GM23338 (cell line): ENCODE data around the gene BCR. TPM values are rescaled to one million over a fixed set of nuclear protein-coding genes. Genes with fewer than 3 reads are reported as not detected.

ENCODE experiments used
- ATAC-seq: fragments of 200-7000 bp; cut with Tn5 transposase; 3 replicates; pipeline ENCODE4 v1.9.1; 2020
- DNase-seq: peaks from one replicate; pipeline ENCODE4 v3.0.0-alpha.2; 2015; ENCODE audit warnings: low spot score
- H2AFZ ChIP-seq: fragments of 200-600 bp; sonication (generic); 2 replicates; pipeline ENCODE4 v1.8.0; 2016; ENCODE audit warnings: antibody characterized with exemption, mild to moderate bottlenecking, moderate library complexity
- H3F3A ChIP-seq: fragments of 200-600 bp; sonication (generic); replicated peaks from 2 replicates; pipeline ENCODE4 v1.8.0; 2017; ENCODE audit warnings: antibody characterized with exemption, mixed run types, low read depth
- H3K27ac ChIP-seq: fragments of 200-600 bp; sonication (generic); 2 replicates; pipeline ENCODE4 v1.6.1; 2016; ENCODE audit warnings: low read depth
- H3K27me3 ChIP-seq: fragments of 200-600 bp; sonication (generic); 2 replicates; pipeline ENCODE4 v1.8.0; 2016; ENCODE audit warnings: mild to moderate bottlenecking, mixed run types, moderate library complexity; ENCODE audit not compliant: insufficient read depth
- H3K36me3 ChIP-seq: fragments of 200-600 bp; sonication (generic); 2 replicates; pipeline ENCODE4 v1.8.0; 2016; ENCODE audit warnings: mild to moderate bottlenecking; ENCODE audit not compliant: insufficient read depth
- H3K4me1 ChIP-seq: fragments of 200-600 bp; sonication (generic); 2 replicates; pipeline ENCODE4 v1.8.0; 2016; ENCODE audit warnings: mild to moderate bottlenecking, moderate library complexity; ENCODE audit not compliant: insufficient read depth
- H3K4me2 ChIP-seq: fragments of 200-600 bp; sonication (generic); 2 replicates; pipeline ENCODE4 v1.7.1; 2017; ENCODE audit warnings: mixed run types
- H3K4me3 ChIP-seq: fragments of 200-600 bp; sonication (generic); 2 replicates; pipeline ENCODE4 v1.6.1; 2016; ENCODE audit warnings: mixed run types
- H3K79me2 ChIP-seq: fragments of 200-600 bp; sonication (generic); replicated peaks from 2 replicates; pipeline ENCODE4 v1.8.0; 2017; ENCODE audit warnings: mild to moderate bottlenecking; ENCODE audit not compliant: insufficient read depth
- H3K9me2 ChIP-seq: fragments of 200-600 bp; sonication (generic); 2 replicates; pipeline ENCODE4 v1.8.0; 2017; ENCODE audit not compliant: insufficient read depth
- H4K20me1 ChIP-seq: fragments of 200-600 bp; sonication (generic); replicated peaks from 2 replicates; pipeline ENCODE4 v1.8.0; 2017; ENCODE audit warnings: mild to moderate bottlenecking; ENCODE audit not compliant: insufficient read depth
- H3K27ac Mint-ChIP-seq: 2 replicates; pipeline ENCODE4 v1.8.0; 2020; ENCODE audit warnings: inconsistent platforms, mild to moderate bottlenecking, moderate library complexity, mixed read lengths
- H3K27me3 Mint-ChIP-seq: 3 replicates; pipeline ENCODE4 v1.8.0; 2022; ENCODE audit warnings: low read depth, mild to moderate bottlenecking, moderate library complexity, mixed read lengths, inconsistent platforms; ENCODE audit not compliant: insufficient read depth, poor library complexity
- H3K36me3 Mint-ChIP-seq: 3 replicates; pipeline ENCODE4 v1.8.0; 2021; ENCODE audit warnings: low read depth, mild to moderate bottlenecking, inconsistent platforms, moderate library complexity, mixed read lengths
- H3K4me1 Mint-ChIP-seq: 3 replicates; pipeline ENCODE4 v1.8.0; 2020; ENCODE audit warnings: mild to moderate bottlenecking, inconsistent platforms, mixed read lengths
- H3K4me3 Mint-ChIP-seq: 3 replicates; pipeline ENCODE4 v1.8.0; 2021; ENCODE audit warnings: moderate library complexity, mild to moderate bottlenecking, inconsistent platforms, mixed read lengths
- H3K9me3 Mint-ChIP-seq: 3 replicates; pipeline ENCODE4 v1.8.0; 2020; ENCODE audit warnings: moderate library complexity, mild to moderate bottlenecking, inconsistent platforms, mixed read lengths
- CREB1 ChIP-seq: fragments of 250-450 bp; sonication (Bioruptor Pico); IDR thresholded peaks from 2 replicates; pipeline ENCODE4 v1.5.0; 2020; ENCODE audit warnings: low read depth, mild to moderate bottlenecking, moderate library complexity
- EZH2 ChIP-seq: fragments of 200-600 bp; sonication (generic); IDR thresholded peaks from one replicate; pipeline ENCODE4 v1.8.0; 2017; ENCODE audit warnings: antibody characterized with exemption, mild to moderate bottlenecking, low read depth; ENCODE audit not compliant: unreplicated experiment
- EZH2phosphoT487 ChIP-seq: fragments of 200-600 bp; sonication (generic); IDR thresholded peaks from one replicate; pipeline ENCODE4 v1.8.1; 2018; ENCODE audit warnings: antibody characterized with exemption; ENCODE audit not compliant: unreplicated experiment
- JUNB ChIP-seq: IDR thresholded peaks from one replicate; pipeline ENCODE4 v1.6.1; 2016; ENCODE audit warnings: antibody characterized with exemption; ENCODE audit not compliant: unreplicated experiment
- POLR2AphosphoS5 ChIP-seq: IDR thresholded peaks from 2 replicates; pipeline ENCODE4 v1.6.1; 2016; ENCODE audit warnings: antibody characterized with exemption, low read depth
- STAT1 ChIP-seq: IDR thresholded peaks from one replicate; pipeline ENCODE4 v1.6.1; 2016; ENCODE audit warnings: antibody characterized with exemption; ENCODE audit not compliant: unreplicated experiment
- ZNF331 ChIP-seq: fragments of 250-450 bp; sonication (Bioruptor Pico); IDR thresholded peaks from 2 replicates; pipeline ENCODE4 v1.5.0; 2020; ENCODE audit warnings: low read depth, mild to moderate bottlenecking, moderate library complexity
- ZNF462 ChIP-seq: fragments of 250-450 bp; sonication (Bioruptor Pico); IDR thresholded peaks from 2 replicates; pipeline ENCODE4 v1.5.0; 2020; ENCODE audit warnings: mild to moderate bottlenecking, moderate library complexity
- polyA plus RNA-seq: library from polyadenylated mRNA; unstranded; fragments of >200 nt; fragmentation: Nextera tagmentation; extraction: Ambion mirVana; gene quantifications from 2 replicates; pipeline ENCODE4 v1.2.1, GENCODE V29; 2016
- total RNA-seq: library from RNA; depleted of rRNA; stranded (reverse); fragments of >200 nt; shearing (Covaris generic); gene quantifications from 2 replicates; pipeline ENCODE4 v1.2.3, GENCODE V29; 2014
- TF ChIP-seq, protein P1 (sequence below), 2 experiments: fragments of 200-600 bp in 1 of 2; sonication (generic) in 1 of 2; conservative IDR thresholded peaks; 2 replicates each; pipeline versions ENCODE4 v1.5.1 to v1.6.1; 2016 to 2017; ENCODE audit warnings: antibody characterized with exemption in 2 of 2, low read depth in 2 of 2, mild to moderate bottlenecking in 2 of 2, moderate library complexity in 1 of 2

BCR gene
- total and polyA plus RNA-seq, 2 experiments from 2014 or later = 17.7 to 121 TPM

DNA sequence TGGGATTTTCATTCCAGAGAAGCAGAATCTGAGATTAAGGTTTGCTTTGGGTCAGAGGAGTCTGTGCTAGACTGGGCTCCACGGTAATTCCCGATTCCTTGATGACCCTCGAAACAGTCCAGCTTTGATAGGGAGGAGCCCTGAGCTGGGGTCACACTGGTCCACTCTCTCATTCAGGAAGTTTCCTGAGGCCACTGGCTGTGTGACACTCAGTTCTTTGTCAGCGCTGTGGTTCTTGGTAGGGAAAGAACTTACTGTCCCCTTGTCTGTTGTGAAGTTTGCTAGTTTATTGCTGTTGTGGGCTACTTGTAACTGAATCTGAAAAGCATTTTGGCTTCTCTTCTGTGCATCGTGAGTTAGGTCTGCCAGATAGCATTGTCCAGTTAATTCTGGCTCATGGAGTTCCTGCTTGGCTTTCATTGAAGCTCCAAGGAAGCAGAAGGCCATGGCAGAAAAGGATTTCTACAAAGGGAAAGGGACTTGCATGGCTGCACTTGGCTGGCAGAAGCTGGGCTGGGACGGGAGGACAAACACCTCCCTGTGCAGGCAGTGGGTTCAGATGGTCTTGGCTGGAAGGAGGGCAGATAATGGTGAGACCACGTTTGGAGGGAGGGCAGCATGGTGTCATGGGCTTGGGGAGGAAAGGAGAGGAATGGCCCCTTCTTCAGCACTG is 23.3 kb downstream of the BCR start (continued):
- TF ChIP-seq ZNF462 (CRISPR knock-in tag) = no peak
- TF ChIP-seq STAT1 = no peak
- TF ChIP-seq POLR2AphosphoS5 = no peak
- no peak for TF ChIP-seq JUNB
- TF ChIP-seq EZH2 = no peak
- TF ChIP-seq EZH2phosphoT487 = no peak

DNA sequence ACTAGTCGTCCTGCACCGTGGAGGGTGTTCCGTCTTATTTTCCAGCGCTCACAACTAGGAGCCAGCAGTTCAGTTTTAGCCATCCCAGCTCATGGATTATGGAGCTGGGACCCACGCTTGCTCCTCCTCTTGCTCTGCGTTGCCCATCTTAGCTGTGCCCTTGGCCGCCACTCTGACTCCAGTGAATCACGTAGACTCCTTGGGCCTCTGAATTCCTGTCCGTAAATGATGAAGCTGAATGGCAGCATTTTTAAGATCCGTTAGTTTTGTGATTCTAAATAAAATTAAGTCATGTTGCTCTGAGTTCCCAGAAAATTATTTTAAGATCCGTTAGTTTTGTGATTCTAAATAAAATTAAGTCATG is 23.8 kb downstream of the BCR start:
- Histone ChIP-seq H4K20me1 (peaks cover 35% of the 10 kb centered on the region), H3K79me2 (peaks cover 100% of the 10 kb centered on the region), H3K4me3 (no peak overlapping the region), H3K4me1 (peaks cover 22% of the 10 kb centered on the region), H2AFZ (no peak overlapping the region), H3K9me2 (no peaks in the 10 kb centered on the region), H3F3A (0 out of 2 replicates have a peak, but pooled peaks cover 2% of the 10 kb centered on the region), H3K36me3 (no peaks in the 10 kb centered on the region; the same call in 1 of the 2 replicates), H3K4me2 (no peak overlapping the region), H3K27ac (no peak overlapping the region), H3K27me3 (no peaks in the 10 kb centered on the region)
- Mint-ChIP-seq H3K4me3 (no peak overlapping the region; the same call in 2 of the 3 replicates), H3K36me3 (peaks cover 43% of the 10 kb centered on the region), H3K27ac (no peak overlapping the region), H3K4me1 (peaks cover 44% of the 10 kb centered on the region), H3K27me3 (peaks cover 11% of the 10 kb centered on the region), H3K9me3 (no peaks in the 10 kb centered on the region)
- ATAC-seq (no peak), DNase-seq (no peak)
- TF ChIP-seq, protein P1, sequence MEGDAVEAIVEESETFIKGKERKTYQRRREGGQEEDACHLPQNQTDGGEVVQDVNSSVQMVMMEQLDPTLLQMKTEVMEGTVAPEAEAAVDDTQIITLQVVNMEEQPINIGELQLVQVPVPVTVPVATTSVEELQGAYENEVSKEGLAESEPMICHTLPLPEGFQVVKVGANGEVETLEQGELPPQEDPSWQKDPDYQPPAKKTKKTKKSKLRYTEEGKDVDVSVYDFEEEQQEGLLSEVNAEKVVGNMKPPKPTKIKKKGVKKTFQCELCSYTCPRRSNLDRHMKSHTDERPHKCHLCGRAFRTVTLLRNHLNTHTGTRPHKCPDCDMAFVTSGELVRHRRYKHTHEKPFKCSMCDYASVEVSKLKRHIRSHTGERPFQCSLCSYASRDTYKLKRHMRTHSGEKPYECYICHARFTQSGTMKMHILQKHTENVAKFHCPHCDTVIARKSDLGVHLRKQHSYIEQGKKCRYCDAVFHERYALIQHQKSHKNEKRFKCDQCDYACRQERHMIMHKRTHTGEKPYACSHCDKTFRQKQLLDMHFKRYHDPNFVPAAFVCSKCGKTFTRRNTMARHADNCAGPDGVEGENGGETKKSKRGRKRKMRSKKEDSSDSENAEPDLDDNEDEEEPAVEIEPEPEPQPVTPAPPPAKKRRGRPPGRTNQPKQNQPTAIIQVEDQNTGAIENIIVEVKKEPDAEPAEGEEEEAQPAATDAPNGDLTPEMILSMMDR (conservative IDR thresholded peaks at IDR 0.05; ENCODE audit: low read depth in 2 of 2) = no peak
- TF ChIP-seq ZNF331 = no peak
- TF ChIP-seq CREB1 = no peak
